ENCODE results near the gene NDUFS2. TPM values are rescaled to one million over a fixed set of nuclear protein-coding genes. Genes with fewer than 3 reads are reported as not detected.

NDUFS2 gene
- total RNA-seq, 3 donors from 2014 or later (not counting 1 experiment from before 2014, with no cell fraction given), result 74.7 to 88.8 (median 84.7) TPM

- H3K4me3 Mint-ChIP-seq, result peak overlapping the region; percentile 47
- H3K4me1 ChIP-seq (ENCODE audit: control insufficient read depth, insufficient read depth, low read length), result peaks cover 21% of the 10 kb centered on the region
- DNase-seq (no peak), ATAC-seq (no peak)
- H3K36me3 Mint-ChIP-seq, result peaks cover 29% of the 10 kb centered on the region
- peaks cover 49 to 63% of the 10 kb centered on the region in 2 donors for H3K4me1 Mint-ChIP-seq
- no peak overlapping the region for H3K27ac ChIP-seq (ENCODE audit: low read length)
- H3K36me3 ChIP-seq (ENCODE audit: control insufficient read depth, insufficient read depth, low read length), result peaks cover 61% of the 10 kb centered on the region
- peak overlapping the region; percentile 96 to 99 for H3K27ac Mint-ChIP-seq
- intact Hi-C loops (cut with micrococcal nuclease), result no loop called here
- H3K9me3 ChIP-seq (ENCODE audit: control insufficient read depth, insufficient read depth, low read length), result no peaks in the 10 kb centered on the region
- no peak for TF ChIP-seq CTCF (IDR thresholded peaks at IDR 0.05)
- no peaks in the 10 kb centered on the region for H3K9me3 Mint-ChIP-seq
- no peaks in the 10 kb centered on the region for H3K27me3 Mint-ChIP-seq (ENCODE audit: low read depth in 2 of 2)
- no peaks in the 10 kb centered on the region for H3K27me3 ChIP-seq (ENCODE audit: control insufficient read depth, insufficient read depth, low read length)
- H3K4me3 ChIP-seq (ENCODE audit: low read length), result no peak overlapping the region
- 97% methylated on average over 11 of the region's 11 CpGs for WGBS (ENCODE audit: insufficient coverage)
These were observed 28.5 kb upstream of the NDUFS2 start for GRCh38 chr1:161173711-161174110.

- Histone ChIP-seq H3K4me1 (ENCODE audit: control insufficient read depth, insufficient read depth, low read length) (peaks cover 21% of the 10 kb centered on the region), H3K27ac (ENCODE audit: low read length) (no peak overlapping the region), H3K4me3 (ENCODE audit: low read length) (no peak overlapping the region), H3K27me3 (ENCODE audit: control insufficient read depth, insufficient read depth, low read length) (no peaks in the 10 kb centered on the region), H3K9me3 (ENCODE audit: control insufficient read depth, insufficient read depth, low read length) (no peaks in the 10 kb centered on the region), H3K36me3 (ENCODE audit: control insufficient read depth, insufficient read depth, low read length) (peaks cover 54% of the 10 kb centered on the region)
- Mint-ChIP-seq H3K4me1 (peaks cover 53 to 67% of the 10 kb centered on the region in 2 donors), H3K4me3 (peak overlapping the region; percentile 55), H3K27ac (peak overlapping the region; percentile 96 to 99), H3K9me3 (no peaks in the 10 kb centered on the region), H3K27me3 (ENCODE audit: low read depth in 2 of 2) (no peaks in the 10 kb centered on the region), H3K36me3 (peaks cover 29% of the 10 kb centered on the region)
- TF ChIP-seq CTCF (IDR thresholded peaks at IDR 0.05), result no peak
- 97% methylated on average over 11 of the region's 11 CpGs for WGBS (ENCODE audit: insufficient coverage)
- DNase-seq (no peak), ATAC-seq (no peak)
- intact Hi-C loops (cut with micrococcal nuclease), result no loop called here
These were observed 27.3 kb upstream of the NDUFS2 start for GRCh38 chr1:161174911-161175310.

GRCh38 chr1:161175771-161176453 lies 26.3 kb upstream of the NDUFS2 start:
- Mint-ChIP-seq H3K36me3 (peaks cover 26% of the 10 kb centered on the region), H3K27me3 (ENCODE audit: low read depth in 2 of 2) (no peaks in the 10 kb centered on the region), H3K27ac (peak overlapping the region; percentile 96 to 99), H3K4me3 (peak overlapping the region; percentile 99), H3K9me3 (no peaks in the 10 kb centered on the region), H3K4me1 (peaks cover 62 to 75% of the 10 kb centered on the region in 2 donors)
- TF ChIP-seq CTCF (IDR thresholded peaks at IDR 0.05), result no peak
- no peaks in the 10 kb centered on the region for H3K9me3 ChIP-seq (ENCODE audit: control insufficient read depth, insufficient read depth, low read length)
- H3K27ac ChIP-seq (ENCODE audit: low read length), result no peak overlapping the region
- H3K4me3 ChIP-seq (ENCODE audit: low read length), result no peak overlapping the region
- ATAC-seq (no peak), DNase-seq (no peak)
- peaks cover 46% of the 10 kb centered on the region for H3K36me3 ChIP-seq (ENCODE audit: control insufficient read depth, insufficient read depth, low read length)
- intact Hi-C loops (cut with micrococcal nuclease), result no loop called here
- H3K4me1 ChIP-seq (ENCODE audit: control insufficient read depth, insufficient read depth, low read length), result peaks cover 22% of the 10 kb centered on the region
- no peaks in the 10 kb centered on the region for H3K27me3 ChIP-seq (ENCODE audit: control insufficient read depth, insufficient read depth, low read length)
- 92% methylated on average over 10 of the region's 10 CpGs for WGBS (ENCODE audit: insufficient coverage)
